ENCODE results near the gene SLC22A3.

DNA sequence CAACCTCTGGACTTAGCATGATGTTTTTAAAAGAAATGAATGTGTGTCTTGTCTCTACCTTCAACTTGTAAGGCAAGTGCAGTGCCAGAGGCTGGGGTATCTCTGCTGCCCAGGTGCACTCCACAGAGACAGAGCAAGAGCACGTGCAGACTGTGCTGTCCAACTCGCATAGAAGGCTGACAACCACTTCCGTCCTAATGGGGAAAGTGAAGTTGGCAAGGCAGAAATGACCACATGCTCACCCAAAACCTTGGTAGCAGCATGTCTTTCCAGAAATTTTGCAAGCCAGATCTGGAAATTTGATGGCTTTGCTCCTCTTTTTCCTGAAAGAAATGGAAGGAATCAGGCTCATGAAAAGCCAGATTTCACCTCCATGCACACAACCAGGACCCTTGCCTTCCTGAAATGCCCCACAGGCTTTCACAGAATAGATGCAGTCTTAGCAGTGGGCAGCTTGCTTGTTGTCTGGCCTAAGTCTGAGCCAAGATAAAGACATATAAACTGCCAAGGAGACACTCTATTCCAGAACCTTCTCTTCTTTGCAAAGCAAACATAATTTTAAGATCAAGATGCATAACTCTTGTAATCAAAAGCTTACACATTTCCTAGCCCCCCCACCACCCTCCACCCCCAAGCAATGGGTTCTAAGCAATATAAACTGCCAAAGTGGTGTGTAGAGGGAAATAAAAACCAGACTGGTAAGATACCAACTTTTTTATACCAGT lies 26.8 kb downstream of the SLC22A3 start:
- TF ChIP-seq POLR2A (IDR thresholded peaks at IDR 0.05), result no peak
- TF ChIP-seq, protein P1, sequence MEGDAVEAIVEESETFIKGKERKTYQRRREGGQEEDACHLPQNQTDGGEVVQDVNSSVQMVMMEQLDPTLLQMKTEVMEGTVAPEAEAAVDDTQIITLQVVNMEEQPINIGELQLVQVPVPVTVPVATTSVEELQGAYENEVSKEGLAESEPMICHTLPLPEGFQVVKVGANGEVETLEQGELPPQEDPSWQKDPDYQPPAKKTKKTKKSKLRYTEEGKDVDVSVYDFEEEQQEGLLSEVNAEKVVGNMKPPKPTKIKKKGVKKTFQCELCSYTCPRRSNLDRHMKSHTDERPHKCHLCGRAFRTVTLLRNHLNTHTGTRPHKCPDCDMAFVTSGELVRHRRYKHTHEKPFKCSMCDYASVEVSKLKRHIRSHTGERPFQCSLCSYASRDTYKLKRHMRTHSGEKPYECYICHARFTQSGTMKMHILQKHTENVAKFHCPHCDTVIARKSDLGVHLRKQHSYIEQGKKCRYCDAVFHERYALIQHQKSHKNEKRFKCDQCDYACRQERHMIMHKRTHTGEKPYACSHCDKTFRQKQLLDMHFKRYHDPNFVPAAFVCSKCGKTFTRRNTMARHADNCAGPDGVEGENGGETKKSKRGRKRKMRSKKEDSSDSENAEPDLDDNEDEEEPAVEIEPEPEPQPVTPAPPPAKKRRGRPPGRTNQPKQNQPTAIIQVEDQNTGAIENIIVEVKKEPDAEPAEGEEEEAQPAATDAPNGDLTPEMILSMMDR (IDR thresholded peaks at IDR 0.05), result no peak
- no peak for TF ChIP-seq EP300 (IDR thresholded peaks at IDR 0.05)

Data from gastroesophageal sphincter (tissue), 3 donors.